Colonic mucosa (tissue), 4 donors: Measurements from ENCODE around the gene NKX2-2. TPM values are rescaled to one million over a fixed set of nuclear protein-coding genes. Genes with fewer than 3 reads are reported as not detected.

ENCODE experiments used
- DNase-seq: peaks from one replicate; pipeline ENCODE4 v3.0.0-alpha.2; 2020
- H3K27ac ChIP-seq: fragments of 200-600 bp; one replicate; pipeline ENCODE4 v1.8.0; 2021
- H3K27me3 ChIP-seq: fragments of 200-600 bp; one replicate; pipeline ENCODE4 v1.8.0; 2021
- H3K36me3 ChIP-seq: fragments of 200-600 bp; one replicate; pipeline ENCODE4 v1.8.0; 2021
- H3K4me1 ChIP-seq: fragments of 200-600 bp; one replicate; pipeline ENCODE4 v1.8.0; 2021; ENCODE audit warnings: mild to moderate bottlenecking
- H3K4me3 ChIP-seq: fragments of 200-600 bp; one replicate; pipeline ENCODE4 v1.8.0; 2021
- H3K9ac ChIP-seq, 2 donors: one replicate each; pipeline ENCODE4 v1.7.0; 2013; ENCODE audit warnings: control low read depth in 2 of 2, low read depth in 2 of 2, low read length in 2 of 2
- H3K9me3 ChIP-seq: fragments of 200-600 bp; one replicate; pipeline ENCODE4 v1.8.0; 2021
- CTCF ChIP-seq: fragments of 200-600 bp; IDR thresholded peaks from one replicate; pipeline ENCODE4 v1.8.0; 2022; ENCODE audit warnings: antibody characterized with exemption, mild to moderate bottlenecking
- intact Hi-C: fragments of 100-400 bp; cut with DNase I; formaldehyde crosslinking; loops from one replicate; pipeline ENCODE4 v1.14.1; 2022
- total RNA-seq, 2 donors: library from RNA; stranded (reverse); fragmentation: NEBNext Ultra II Directional in 1 of 2; extraction: Animal tissue kit (Norgen Biotek cat#: 25700) in 1 of 2; gene quantifications; one replicate each; pipeline ENCODE4 v1.2.1, GENCODE V29; 2021
- donor health status: healthy.
- donor health status: DM: no; HTN: no; CAD: no.
- donor health status: DM: no; HTN: no; CAD: no.

Gene NKX2-2
- total RNA-seq, 2 donors from 2014 or later = 1.4 to 1.6 TPM

- Histone ChIP-seq H3K4me1 (no peaks in the 10 kb centered on the region), H3K27ac (no peak overlapping the region), H3K36me3 (no peaks in the 10 kb centered on the region), H3K4me3 (no peak overlapping the region), H3K9ac (no peak overlapping the region), H3K9me3 (no peaks in the 10 kb centered on the region), H3K27me3 (peaks cover 8% of the 10 kb centered on the region)
- DNase-seq = no peak
- no peak for TF ChIP-seq CTCF
- intact Hi-C loops = no loop called here
These were observed 14.0 kb upstream of the NKX2-2 start for GRCh38 chr20:21527908-21528307.

GRCh38 chr20:21526776-21527175 is 12.9 kb upstream of the NKX2-2 start:
- H3K4me1 ChIP-seq = no peaks in the 10 kb centered on the region
- no peak overlapping the region for H3K27ac ChIP-seq
- H3K36me3 ChIP-seq = no peaks in the 10 kb centered on the region
- no peak overlapping the region for H3K9ac ChIP-seq
- no peak for DNase-seq
- no peak for TF ChIP-seq CTCF
- peaks cover 20% of the 10 kb centered on the region for H3K27me3 ChIP-seq
- intact Hi-C loops = no loop called here
- no peaks in the 10 kb centered on the region for H3K9me3 ChIP-seq
- no peak overlapping the region for H3K4me3 ChIP-seq

- H3K27me3 ChIP-seq = peaks cover 47% of the 10 kb centered on the region
These were observed 10.0 kb upstream of the NKX2-2 start for GRCh38 chr20:21523895-21524294.

GRCh38 chr20:21523281-21523868 is 9.5 kb upstream of the NKX2-2 start:
- H3K27ac ChIP-seq = no peak overlapping the region
- intact Hi-C loops = no loop called here
- H3K27me3 ChIP-seq = peaks cover 53% of the 10 kb centered on the region
- no peaks in the 10 kb centered on the region for H3K4me1 ChIP-seq
- H3K9me3 ChIP-seq = no peaks in the 10 kb centered on the region
- H3K4me3 ChIP-seq = no peak overlapping the region
- H3K36me3 ChIP-seq = no peaks in the 10 kb centered on the region
- DNase-seq = no peak
- H3K9ac ChIP-seq = no peak overlapping the region
- no peak for TF ChIP-seq CTCF

More at GRCh38 chr20:21523895-21524294, 10.0 kb upstream of the NKX2-2 start:
- intact Hi-C loops = no loop called here
- Histone ChIP-seq H3K9me3 (no peaks in the 10 kb centered on the region), H3K4me3 (no peak overlapping the region), H3K9ac (no peak overlapping the region), H3K27ac (no peak overlapping the region), H3K4me1 (no peaks in the 10 kb centered on the region), H3K36me3 (no peaks in the 10 kb centered on the region)
- TF ChIP-seq CTCF = no peak
- no peak for DNase-seq

- Histone ChIP-seq H3K9ac (no peak overlapping the region), H3K4me1 (no peaks in the 10 kb centered on the region), H3K27ac (no peak overlapping the region), H3K27me3 (peaks cover 60% of the 10 kb centered on the region), H3K4me3 (no peak overlapping the region), H3K36me3 (no peaks in the 10 kb centered on the region), H3K9me3 (no peaks in the 10 kb centered on the region)
- DNase-seq = no peak
- TF ChIP-seq CTCF = no peak
- intact Hi-C loops = no loop called here
These were observed 8.8 kb upstream of the NKX2-2 start for GRCh38 chr20:21522481-21523280.
